ENCODE measurements around the gene RNF43.

GRCh38 chr17:58402679-58403078, 14.7 kb downstream of the RNF43 start:
- TF ChIP-seq POLR2A (IDR thresholded peaks at IDR 0.05) (no peak), CTCF (IDR thresholded peaks at IDR 0.05) (no peak)
